GM15510 (cell line): Measurements from ENCODE around the gene PRKN.

ENCODE experiments used
- POLR2A ChIP-seq: IDR thresholded peaks from 3 replicates; pipeline ENCODE4 v1.6.1; 2011; ENCODE audit warnings: borderline replicate concordance; ENCODE audit not compliant: insufficient read length; ENCODE audit errors: extremely low read depth

PRKN gene

GRCh38 chr6:161437851-161438250 is 1289.7 kb downstream of the PRKN start:
- TF ChIP-seq POLR2A: no peak

- TF ChIP-seq POLR2A: no peak
Observed at GRCh38 chr6:161436106-161436876, 1291.3 kb downstream of the PRKN start.

- no peak for TF ChIP-seq POLR2A
Observed at GRCh38 chr6:161435748-161436070, 1291.9 kb downstream of the PRKN start.

- no peak for TF ChIP-seq POLR2A
Observed at GRCh38 chr6:161434921-161435747, 1292.4 kb downstream of the PRKN start.

GRCh38 chr6:161434350-161434749 is 1293.2 kb downstream of the PRKN start:
- TF ChIP-seq POLR2A: no peak

- TF ChIP-seq POLR2A: no peak
Observed at GRCh38 chr6:161432546-161432945, 1295.0 kb downstream of the PRKN start.

GRCh38 chr6:161429921-161430490 is 1297.6 kb downstream of the PRKN start:
- TF ChIP-seq POLR2A: no peak

GRCh38 chr6:161424421-161424820 is 1303.1 kb downstream of the PRKN start:
- TF ChIP-seq POLR2A: no peak

GRCh38 chr6:161422710-161423680 is 1304.6 kb downstream of the PRKN start:
- no peak for TF ChIP-seq POLR2A

GRCh38 chr6:161418463-161418945 is 1309.1 kb downstream of the PRKN start:
- no peak for TF ChIP-seq POLR2A

- no peak for TF ChIP-seq POLR2A
Observed at GRCh38 chr6:161417717-161418462, 1309.7 kb downstream of the PRKN start.

GRCh38 chr6:161415302-161415855 is 1312.2 kb downstream of the PRKN start:
- TF ChIP-seq POLR2A: no peak

GRCh38 chr6:161414707-161415106 is 1312.9 kb downstream of the PRKN start:
- TF ChIP-seq POLR2A: no peak
